ENCODE data around the gene SORT1.

GRCh38 chr1:109361069-109361468 lies 36.6 kb downstream of the SORT1 start:
- no peak for TF ChIP-seq TAF1 (IDR thresholded peaks at IDR 0.05; ENCODE audit: low read depth)
- TF ChIP-seq CTCF (IDR thresholded peaks at IDR 0.05; ENCODE audit: poor library complexity, severe bottlenecking) = no peak
- no peak for TF ChIP-seq RAD21 (conservative IDR thresholded peaks at IDR 0.05)
- no peak for TF ChIP-seq EP300 (conservative IDR thresholded peaks at IDR 0.05; ENCODE audit: poor library complexity, severe bottlenecking)
- no peak for TF ChIP-seq POLR2AphosphoS5 (IDR thresholded peaks at IDR 0.05)
- TF ChIP-seq MXI1 (conservative IDR thresholded peaks at IDR 0.05; ENCODE audit: poor library complexity, severe bottlenecking) = no peak
- no peak for TF ChIP-seq EZH2 (IDR thresholded peaks at IDR 0.05; ENCODE audit: borderline replicate concordance, insufficient read depth, low read length, poor library complexity, severe bottlenecking)
- TF ChIP-seq REST (IDR thresholded peaks at IDR 0.05; ENCODE audit: borderline replicate concordance) = no peak
